SK-N-SH (cell line): ENCODE data around the gene RASA3. TPM values are rescaled to one million over a fixed set of nuclear protein-coding genes. Genes with fewer than 3 reads are reported as not detected.

ENCODE experiments used
- CTCF ChIA-PET: fragments of 300-600, 350-600 bp; formaldehyde crosslinking; extraction: SDS; loops from one replicate; lab custom pipeline; 2021; lab: Yijun Ruan, JAX
- POLR2A ChIA-PET: fragments of 350-600 bp; sonication (Branson Sonifier 250); formaldehyde crosslinking; extraction: SDS; loops from one replicate; lab custom pipeline; 2020; ENCODE audit warnings: antibody characterized with exemption, inconsistent platforms; lab: Yijun Ruan, JAX
- DNase-seq: peaks from one replicate; pipeline ENCODE4 v3.0.0; 2012
- H2AFZ ChIP-seq: fragments of 200-600 bp; sonication (generic); 2 replicates; pipeline ENCODE4 v1.8.1; 2016; ENCODE audit warnings: antibody characterized with exemption, mild to moderate bottlenecking, low read depth
- H3F3A ChIP-seq: fragments of 200-600 bp; sonication (generic); replicated peaks from 2 replicates; pipeline ENCODE3; 2016; ENCODE audit warnings: antibody characterized with exemption, mild to moderate bottlenecking; ENCODE audit not compliant: insufficient read depth
- H3K27ac ChIP-seq, 2 experiments: fragments of 200-500 bp in 1 of 2; fragments of 200-600 bp in 1 of 2; sonication (Bioruptor generic) in 1 of 2; sonication (generic), shearing (Covaris generic) in 1 of 2; 2 replicates each; pipeline versions ENCODE4 v1.5.1 to v1.6.1; 2014 to 2016; ENCODE audit warnings: low read depth in 2 of 2, inconsistent platforms in 1 of 2, low read length in 1 of 2, mild to moderate bottlenecking in 1 of 2, mixed read lengths in 1 of 2
- H3K27me3 ChIP-seq: fragments of 200-600 bp; sonication (generic), shearing (Covaris generic); 2 replicates; pipeline ENCODE4 v1.6.1; 2016; ENCODE audit warnings: mixed run types; ENCODE audit not compliant: insufficient read depth
- H3K36me3 ChIP-seq, 2 experiments: fragments of 200-500 bp in 1 of 2; fragments of 200-600 bp in 1 of 2; sonication (Bioruptor generic) in 1 of 2; sonication (generic) in 1 of 2; replicated peaks in 1 of 2; 2 replicates each; pipeline versions ENCODE3 to v1.5.1; 2014 to 2016; ENCODE audit warnings: low read length in 1 of 2, mild to moderate bottlenecking in 1 of 2; ENCODE audit not compliant: insufficient read depth in 2 of 2, control insufficient read depth in 1 of 2
- H3K4me1 ChIP-seq, 2 experiments: fragments of 200-500 bp in 1 of 2; fragments of 200-600 bp in 1 of 2; sonication (Bioruptor generic) in 1 of 2; sonication (generic), shearing (Covaris generic) in 1 of 2; 2 replicates each; pipeline versions ENCODE4 v1.5.1 to v1.6.1; 2014 to 2016; ENCODE audit warnings: low read depth in 1 of 2, low read length in 1 of 2, mixed run types in 1 of 2; ENCODE audit not compliant: insufficient read depth in 2 of 2, control insufficient read depth in 1 of 2
- H3K4me2 ChIP-seq: fragments of 200-600 bp; sonication (generic), shearing (Covaris generic); 2 replicates; pipeline ENCODE4 v1.6.1; 2017; ENCODE audit warnings: mixed run types
- H3K4me3 ChIP-seq, 2 experiments: fragments of 200-500 bp in 1 of 2; fragments of 200-600 bp in 1 of 2; sonication (Bioruptor generic) in 1 of 2; sonication (generic), shearing (Covaris generic) in 1 of 2; 2 replicates each; pipeline versions ENCODE4 v1.5.1 to v1.8.1; 2014 to 2016; ENCODE audit warnings: low read depth in 2 of 2, inconsistent platforms in 1 of 2, low read length in 1 of 2, mild to moderate bottlenecking in 1 of 2, mixed read lengths in 1 of 2, moderate library complexity in 1 of 2
- H3K79me2 ChIP-seq: fragments of 200-600 bp; sonication (generic); 2 replicates; pipeline ENCODE4 v1.8.1; 2017; ENCODE audit warnings: mild to moderate bottlenecking; ENCODE audit not compliant: insufficient read depth
- H3K9ac ChIP-seq: fragments of 200-600 bp; sonication (generic); 2 replicates; pipeline ENCODE4 v1.6.1; 2017; ENCODE audit warnings: mixed run types
- H3K9me2 ChIP-seq: fragments of 200-600 bp; sonication (generic); 2 replicates; pipeline ENCODE4 v1.6.1; 2017; ENCODE audit warnings: mixed run types
- H3K9me3 ChIP-seq: fragments of 200-600 bp; sonication (generic); 2 replicates; pipeline ENCODE4 v1.6.1; 2017; ENCODE audit warnings: mixed run types, mild to moderate bottlenecking, moderate library complexity
- H4K20me1 ChIP-seq: fragments of 200-600 bp; sonication (generic); 2 replicates; pipeline ENCODE4 v1.6.1; 2017; ENCODE audit warnings: mild to moderate bottlenecking, mixed run types; ENCODE audit not compliant: insufficient read depth
- EZH2phosphoT487 ChIP-seq: fragments of 200-600 bp; sonication (generic); IDR thresholded peaks from 2 replicates; pipeline ENCODE4 v1.6.1; 2017; ENCODE audit warnings: low read depth, mixed run types, mild to moderate bottlenecking, antibody characterized with exemption, moderate library complexity, borderline replicate concordance
- FOXM1 ChIP-seq: IDR thresholded peaks from 2 replicates; pipeline ENCODE4 v1.4.0; 2012; ENCODE audit warnings: low read depth, mild to moderate bottlenecking
- IRF3 ChIP-seq: fragments of 150-350 bp; IDR thresholded peaks from 2 replicates; pipeline ENCODE4 v1.6.1; 2016; ENCODE audit warnings: mild to moderate bottlenecking, low read depth, low read length
- NFIC ChIP-seq: IDR thresholded peaks from 2 replicates; pipeline ENCODE4 v1.4.0; 2012; ENCODE audit warnings: borderline replicate concordance
- NRF1 ChIP-seq: IDR thresholded peaks from 2 replicates; pipeline ENCODE4 v1.6.1; 2012; ENCODE audit warnings: low read depth, mild to moderate bottlenecking, low read length
- PBX3 ChIP-seq: IDR thresholded peaks from 2 replicates; pipeline ENCODE4; 2012
- RAD21 ChIP-seq: IDR thresholded peaks from 2 replicates; pipeline ENCODE4 v1.6.1; 2012; ENCODE audit warnings: mild to moderate bottlenecking, low read length
- RCOR1 ChIP-seq: fragments of 150-350 bp; IDR thresholded peaks from 2 replicates; pipeline ENCODE4 v1.6.1; 2017; ENCODE audit warnings: antibody characterized with exemption, low read length
- REST ChIP-seq: IDR thresholded peaks from 2 replicates; pipeline ENCODE4 v1.6.1; 2012; ENCODE audit warnings: mild to moderate bottlenecking, low read depth, low read length, moderate library complexity
- SMC3 ChIP-seq: IDR thresholded peaks from 2 replicates; pipeline ENCODE4 v1.6.1; 2012; ENCODE audit warnings: low read depth, low read length, improper control_type of control experiment
- TEAD4 ChIP-seq: IDR thresholded peaks from 2 replicates; pipeline ENCODE4 v1.4.0; 2012; ENCODE audit warnings: mild to moderate bottlenecking, borderline replicate concordance; ENCODE audit not compliant: insufficient read depth
- USF2 ChIP-seq: fragments of 150-350 bp; IDR thresholded peaks from 2 replicates; pipeline ENCODE4 v1.6.1; 2017; ENCODE audit warnings: antibody characterized with exemption, low read length, low read depth, borderline replicate concordance
- WGBS: methylation state at CpG from one replicate; pipeline ENCODE4 v1.1.6; 2017; ENCODE audit warnings: low lambda C conversion rate; 5-methylcytosine and 5-hydroxymethylcytosine counted together
- polyA plus RNA-seq, 3 experiments: library from polyadenylated mRNA; depleted of rRNA; stranded (reverse); fragments of >200 nt; gene quantifications; 2 replicates each; pipeline ENCODE4 v1.2.3, GENCODE V29; 2012

RASA3 gene
- polyA plus RNA-seq, 1 of the 3 experiments (the other 2 are of a cell fraction) = 25.1 TPM

DNA sequence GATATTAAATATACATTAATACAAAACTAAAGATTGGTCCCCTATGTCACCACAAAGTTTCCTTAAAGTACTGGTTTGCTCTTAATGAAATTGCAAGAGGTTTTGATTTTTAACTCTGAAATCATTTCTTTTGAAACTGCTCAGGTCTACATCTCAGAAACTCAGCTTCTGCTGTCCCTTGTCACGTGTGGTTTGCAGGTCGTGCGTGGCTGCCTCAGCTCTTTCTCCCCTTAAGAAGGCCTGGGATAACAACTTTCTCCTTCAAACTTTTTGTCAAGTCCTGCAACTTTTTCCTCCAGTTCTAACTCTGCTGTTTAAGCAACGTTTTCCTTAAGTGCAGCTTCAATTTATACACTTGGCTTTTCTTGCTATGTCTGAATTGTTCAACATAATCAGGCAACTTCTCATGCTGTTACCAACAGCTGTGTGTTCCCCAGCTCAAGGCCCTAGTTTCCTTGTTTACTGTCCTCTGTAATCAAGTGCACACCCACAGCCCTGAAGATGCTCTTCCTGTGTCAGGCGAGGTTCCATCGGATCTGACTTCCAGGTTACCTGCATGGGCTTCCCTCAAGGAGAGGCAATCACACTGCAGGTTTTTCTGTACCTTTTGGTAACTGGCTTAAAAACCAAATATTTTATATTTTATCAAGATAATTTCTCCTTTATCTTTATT, 172.0 kb downstream of the RASA3 start:
- Histone ChIP-seq H3F3A (no peaks in the 10 kb centered on the region), H3K27ac (no peak overlapping the region), H3K4me2 (no peak overlapping the region), H3K36me3 (no peaks in the 10 kb centered on the region), H2AFZ (no peak overlapping the region), H3K79me2 (no peaks in the 10 kb centered on the region), H4K20me1 (no peaks in the 10 kb centered on the region), H3K4me3 (no peak overlapping the region), H3K9me3 (peaks cover 15% of the 10 kb centered on the region; the same call in 1 of the 2 replicates), H3K4me1 (no peaks in the 10 kb centered on the region), H3K9me2 (no peaks in the 10 kb centered on the region), H3K9ac (no peak overlapping the region), H3K27me3 (no peaks in the 10 kb centered on the region)
- ChIA-PET POLR2A (no interaction called here), CTCF (interaction anchor here (1.4 kb wide), 1 partner anchor 13 kb away, joined by 3 read pairs; no protein-coding TSS in a partner anchor)
- TF ChIP-seq REST = no peak
- TF ChIP-seq NRF1 = no peak
- TF ChIP-seq FOXM1 = no peak
- no peak for TF ChIP-seq PBX3
- TF ChIP-seq NFIC = no peak
- TF ChIP-seq SMC3 = no peak
- no peak for TF ChIP-seq IRF3
- TF ChIP-seq EZH2phosphoT487 = no peak
- no peak for TF ChIP-seq RAD21
- no peak for TF ChIP-seq RCOR1
- DNase-seq = no peak
- WGBS = 49% methylated on average over 6 of the region's 6 CpGs

GRCh38 chr13:113959198-113959597, 173.2 kb downstream of the RASA3 start:
- 15% methylated on average over 1 of the region's 1 CpG for WGBS
- H3K9ac ChIP-seq = no peak overlapping the region
- TF ChIP-seq SMC3 (no peak), TEAD4 (no peak), RCOR1 (no peak), USF2 (no peak), RAD21 (no peak)
- TF ChIP-seq, all 33 proteins: peak for 0
- H3K4me3 ChIP-seq = no peak overlapping the region
- H3K27me3 ChIP-seq = no peaks in the 10 kb centered on the region
- H4K20me1 ChIP-seq = no peaks in the 10 kb centered on the region
- H3K4me1 ChIP-seq = no peaks in the 10 kb centered on the region
- no peak overlapping the region for H3K27ac ChIP-seq
- no peaks in the 10 kb centered on the region for H3K9me2 ChIP-seq
- no peaks in the 10 kb centered on the region for H3K36me3 ChIP-seq
- peaks cover 15% of the 10 kb centered on the region; the same call in 1 of the 2 replicates for H3K9me3 ChIP-seq
- no peak overlapping the region for H3K4me2 ChIP-seq
- CTCF ChIA-PET = interaction anchor here (1.4 kb wide), 1 partner anchor 12 kb away, joined by 3 read pairs; no protein-coding TSS in a partner anchor
- no peak for DNase-seq
- H3K79me2 ChIP-seq = no peaks in the 10 kb centered on the region
- POLR2A ChIA-PET = no interaction called here
- H3F3A ChIP-seq = no peaks in the 10 kb centered on the region
- H2AFZ ChIP-seq = no peak overlapping the region
